ENCODE measurements around the gene DNTT.
A peak's percentile ranks its signal among the peaks of the same experiment; 100 is the strongest.

The DNTT gene

DNA sequence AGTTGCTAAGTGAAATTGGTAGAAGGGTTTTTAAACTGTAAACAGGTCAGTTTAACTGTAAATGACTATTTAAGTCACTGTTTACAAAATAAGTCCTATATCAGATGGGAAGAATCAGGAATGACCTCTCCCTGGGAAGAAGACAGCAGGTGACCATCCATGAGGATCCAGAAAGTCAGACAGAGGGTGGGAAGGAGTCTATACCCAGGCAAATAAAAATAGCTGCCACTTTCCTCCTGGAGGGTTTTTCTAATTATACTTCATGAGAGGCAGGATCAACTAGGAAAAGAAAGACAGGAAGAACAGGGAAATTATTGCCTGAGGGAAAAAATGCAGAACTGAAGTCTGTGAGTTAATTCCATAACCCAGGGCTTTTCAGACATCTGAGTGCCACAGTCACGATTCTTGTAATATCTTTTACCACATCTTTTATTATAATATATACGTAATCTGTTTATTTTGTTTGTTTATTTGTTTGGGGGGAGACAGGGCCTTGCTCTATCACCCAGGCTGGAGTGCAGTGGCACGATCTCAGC lies 7.0 kb downstream of the DNTT start:
- DNase-seq: no peak

DNA sequence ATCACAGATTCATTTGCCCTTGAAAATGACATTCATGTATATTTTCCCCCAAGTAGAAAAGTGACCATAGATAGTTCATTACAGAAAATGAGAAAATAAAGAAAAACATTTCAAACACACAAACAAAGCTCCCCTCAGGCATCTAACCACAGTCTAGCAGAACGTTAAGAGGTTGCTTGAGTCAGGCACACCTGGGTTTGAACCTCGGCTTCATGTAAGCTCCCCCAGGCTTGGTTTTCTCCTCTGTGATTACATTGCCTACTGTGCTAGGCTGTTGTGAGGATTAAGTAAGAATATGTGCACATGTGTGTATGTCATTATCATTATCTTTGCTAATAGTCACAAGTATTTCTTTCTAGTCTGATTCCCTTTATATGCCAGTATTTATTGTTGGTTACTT lies 9.1 kb downstream of the DNTT start:
- DNase-seq: no peak

- no peak for DNase-seq
Measured at GRCh38 chr10:96317067-96317833, 13.0 kb downstream of the DNTT start.

DNA sequence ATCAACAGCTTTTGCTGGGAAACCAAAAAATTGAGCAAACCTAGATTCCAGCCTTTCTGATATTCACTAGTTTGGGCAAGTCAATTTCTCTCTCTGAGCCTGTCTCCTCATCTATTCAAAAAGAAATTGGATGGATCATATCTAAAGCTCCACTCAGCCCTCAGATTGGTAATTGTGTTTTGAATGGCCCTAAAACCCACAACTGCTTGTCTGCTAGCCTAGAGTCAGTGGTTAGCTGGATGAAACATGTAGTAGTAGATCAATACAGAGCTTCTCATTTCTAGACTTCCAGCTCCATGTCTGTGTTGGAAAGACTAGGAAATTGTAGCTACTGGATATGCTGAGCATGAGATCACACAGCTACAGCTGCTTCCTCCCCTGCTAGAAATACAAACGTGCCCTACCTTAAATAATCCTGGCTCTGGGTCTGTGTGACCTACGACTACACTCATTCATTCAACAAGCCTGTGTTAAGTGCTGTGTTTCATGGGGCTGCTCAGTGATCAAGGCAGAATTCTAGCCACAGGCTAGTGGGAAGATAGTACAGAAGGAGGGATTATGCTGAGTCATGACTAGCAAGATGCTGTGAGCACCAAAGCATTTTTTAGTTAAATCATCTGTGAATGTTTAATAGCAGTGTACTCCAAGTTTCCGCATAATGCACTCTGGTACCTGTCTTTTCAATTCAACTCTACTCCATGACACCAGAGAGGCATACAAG lies 15.7 kb downstream of the DNTT start:
- DNase-seq: no peak

GRCh38 chr10:96321822-96322221 lies 17.6 kb downstream of the DNTT start:
- DNase-seq: no peak

GRCh38 chr10:96322275-96322674 lies 18.0 kb downstream of the DNTT start:
- no peak for DNase-seq

- no peak for DNase-seq
Measured at GRCh38 chr10:96324447-96324846, 20.2 kb downstream of the DNTT start.

DNA sequence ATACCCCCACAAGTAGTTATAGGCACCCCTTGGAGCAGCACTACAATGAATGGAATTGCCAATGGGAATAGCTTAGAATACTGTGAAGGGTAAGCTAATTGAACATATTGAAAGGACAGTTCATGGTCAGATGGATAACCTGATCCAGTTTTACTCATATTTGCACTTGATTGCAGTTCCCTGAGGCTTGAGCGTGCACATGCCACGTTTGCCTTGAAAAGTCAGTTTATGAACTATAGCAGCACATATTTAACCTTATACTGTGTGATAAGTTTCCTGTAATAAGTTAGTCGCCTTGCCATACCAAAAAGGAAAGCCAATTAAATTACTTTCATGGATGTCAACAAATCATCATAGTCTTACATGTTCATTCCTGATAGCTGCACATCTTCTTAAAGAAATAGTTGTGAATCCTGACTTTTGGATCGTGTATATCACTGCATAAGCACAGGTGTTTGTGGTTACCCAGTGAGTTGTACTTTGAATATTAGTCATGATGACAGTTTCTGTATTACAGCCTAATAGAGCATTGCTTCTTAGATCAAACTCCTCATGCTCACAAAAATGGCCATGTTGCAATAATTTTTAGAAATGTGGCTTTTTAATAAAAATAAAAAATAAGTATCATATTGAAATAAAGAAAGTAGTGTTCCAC lies 21.6 kb downstream of the DNTT start:
- no peak for DNase-seq

- no peak for DNase-seq
Measured at GRCh38 chr10:96327462-96327861, 23.2 kb downstream of the DNTT start.

DNA sequence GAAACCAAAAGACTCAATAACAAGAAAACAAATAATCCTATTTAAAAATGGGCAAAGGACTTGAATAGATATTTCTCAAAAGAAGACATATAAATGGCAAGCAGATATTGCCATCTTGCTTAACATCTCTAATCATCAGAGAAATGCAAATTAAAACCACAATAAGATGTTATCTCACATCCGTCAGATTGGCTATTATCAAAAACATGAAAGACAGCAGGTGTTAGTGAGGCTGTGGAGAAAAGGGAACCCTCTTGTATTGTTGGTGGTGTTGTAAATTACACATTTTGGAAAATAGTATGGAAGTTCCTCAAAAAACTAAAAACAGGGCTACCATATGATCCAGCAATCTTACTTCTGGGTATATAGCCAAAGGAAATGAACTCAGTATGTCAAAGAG lies 28.9 kb downstream of the DNTT start:
- DNase-seq: no peak

- DNase-seq: no peak
Measured at GRCh38 chr10:96334616-96335526, 30.6 kb downstream of the DNTT start.

GRCh38 chr10:96337106-96337505 lies 32.9 kb downstream of the DNTT start:
- no peak for DNase-seq

DNA sequence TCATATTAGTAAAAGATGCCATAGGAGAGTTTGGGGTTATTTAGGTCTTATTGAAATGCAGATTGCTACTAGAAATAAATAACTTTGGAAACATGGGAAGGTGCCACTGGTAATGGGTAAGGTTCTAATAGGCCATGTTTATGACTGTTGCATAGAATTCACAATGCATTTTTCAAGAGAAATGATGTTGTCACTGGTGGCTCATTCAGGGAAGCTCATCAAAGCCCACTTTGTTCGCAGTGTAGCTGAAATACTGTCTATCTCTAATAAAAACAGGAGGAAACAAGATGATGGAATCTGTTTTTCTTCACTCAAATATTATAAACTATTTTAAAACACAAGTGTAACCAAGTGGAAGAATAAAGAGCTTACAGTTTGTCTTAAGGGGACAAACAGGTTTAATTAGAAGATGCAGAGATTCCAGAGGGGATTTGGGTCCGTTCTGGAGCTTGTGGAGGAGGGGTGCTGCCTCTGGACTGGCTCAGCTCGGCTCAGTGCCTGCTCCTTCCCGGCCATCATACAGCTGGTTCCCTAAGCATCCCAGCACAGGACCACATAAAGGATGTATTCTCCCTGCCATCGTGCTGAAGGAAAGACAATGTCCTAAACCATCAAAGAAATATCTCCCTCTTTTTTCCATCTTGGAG lies 34.2 kb downstream of the DNTT start:
- no peak for DNase-seq

DNA sequence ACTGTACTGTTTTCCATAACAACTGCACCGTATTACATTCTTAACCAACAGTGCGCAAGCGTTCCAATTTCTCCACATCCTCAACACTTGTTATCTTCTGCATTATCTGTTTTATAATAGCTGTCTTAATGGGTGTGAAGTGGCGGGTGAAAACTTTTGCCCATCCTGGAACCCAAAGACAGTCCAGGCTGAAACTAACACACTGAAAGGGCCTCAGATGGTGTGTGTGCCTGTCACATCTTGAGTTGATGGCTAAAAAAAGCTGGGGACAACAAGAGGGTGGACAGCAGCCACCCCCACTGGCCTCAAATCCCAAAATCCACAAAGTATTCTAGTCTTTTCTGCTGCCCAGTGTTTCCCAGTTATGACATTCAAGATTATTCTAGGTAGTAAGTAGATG lies 35.1 kb downstream of the DNTT start:
- no peak for DNase-seq

- DNase-seq: peak; percentile 28
Measured at GRCh38 chr10:96339956-96340904, 36.0 kb downstream of the DNTT start.

GRCh38 chr10:96341219-96342182 lies 37.3 kb downstream of the DNTT start:
- no peak for DNase-seq

- DNase-seq: no peak
Measured at GRCh38 chr10:96342402-96342801, 38.2 kb downstream of the DNTT start.

DNA sequence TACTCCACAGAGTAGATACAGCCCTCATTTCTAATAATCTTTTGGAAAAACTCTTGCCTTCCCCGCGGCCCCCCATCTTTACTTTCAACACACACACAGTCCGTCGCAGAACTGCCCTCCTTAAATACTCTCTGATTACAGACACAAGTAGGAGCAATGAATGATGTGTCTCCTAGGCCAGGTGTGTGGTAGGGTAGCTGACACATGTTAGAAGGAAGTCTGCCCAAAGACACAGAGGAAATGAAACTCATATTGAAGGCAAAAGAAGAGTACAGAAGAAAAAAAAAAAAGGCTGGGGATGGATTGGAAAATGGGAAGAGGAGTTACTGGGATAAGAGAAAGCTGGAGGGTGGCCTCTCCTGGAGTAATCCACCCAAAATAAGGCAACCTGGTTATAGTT lies 39.9 kb downstream of the DNTT start:
- DNase-seq: no peak

- DNase-seq: no peak
Measured at GRCh38 chr10:96345222-96345621, 41.0 kb downstream of the DNTT start.

DNA sequence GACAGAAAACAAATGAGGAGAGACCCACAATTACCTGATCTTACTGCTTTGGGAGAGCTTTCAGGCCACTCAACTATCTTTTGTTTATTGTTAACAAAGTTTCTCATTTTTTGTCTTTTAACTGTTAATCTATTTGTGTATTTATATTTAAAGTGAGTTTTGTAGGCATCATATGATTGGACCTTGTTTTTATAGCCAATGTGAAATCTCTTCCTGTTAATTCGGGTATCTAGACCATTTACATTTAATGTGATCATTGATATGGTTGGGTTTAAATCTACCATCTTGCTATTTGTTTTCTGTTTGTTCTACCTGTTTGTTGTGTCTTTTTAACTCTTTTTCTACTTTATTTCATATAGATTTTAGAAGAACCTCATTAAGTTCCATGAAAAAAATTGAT lies 42.1 kb downstream of the DNTT start:
- no peak for DNase-seq

Measured in GF-D8 (cell line).